GM19463 (cell line): ENCODE results near the gene HBG1.
"Not testable (repeated sequence)": the region's sequence is repeated elsewhere in the genome, so short reads cannot be mapped to it uniquely, and the experiment has no call there.

Experiments used
- ATAC-seq: cut with Tn5 transposase; IDR thresholded peaks from one replicate; pipeline ENCODE4 v1.9.1; 2021; ENCODE audit warnings: mild to moderate bottlenecking, moderate library complexity; ENCODE audit not compliant: unreplicated experiment

The HBG1 gene

GRCh38 chr11:5248498-5248897 is 1.2 kb downstream of the HBG1 start:
- not testable (repeated sequence) for ATAC-seq

DNA sequence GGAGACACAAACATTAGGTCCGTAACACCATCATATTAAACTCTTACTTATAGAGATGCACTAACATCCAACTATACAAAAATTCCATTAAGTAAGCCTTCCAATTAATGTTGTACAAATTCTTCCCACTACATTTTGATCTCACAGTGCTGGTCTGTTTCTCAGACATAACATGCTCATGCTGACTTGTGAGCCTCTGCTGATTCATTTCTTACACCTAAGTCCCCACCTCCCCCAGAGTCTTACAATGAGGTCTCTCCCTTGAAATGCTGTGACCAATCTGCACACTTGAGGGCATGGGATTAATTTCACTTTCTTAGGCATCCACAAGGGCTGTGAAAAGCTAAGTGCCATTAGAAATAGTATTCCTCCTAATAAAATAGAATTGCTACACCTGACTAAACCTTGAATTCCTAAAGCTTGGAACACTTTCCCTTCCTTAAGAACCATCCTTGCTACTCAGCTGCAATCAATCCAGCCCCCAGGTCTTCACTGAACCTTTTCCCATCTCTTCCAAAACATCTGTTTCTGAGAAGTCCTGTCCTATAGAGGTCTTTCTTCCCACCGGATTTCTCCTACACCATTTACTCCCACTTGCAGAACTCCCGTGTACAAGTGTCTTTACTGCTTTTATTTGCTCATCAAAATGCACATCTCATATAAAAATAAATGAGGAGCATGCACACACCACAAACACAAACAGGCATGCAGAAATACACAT is 2.0 kb downstream of the HBG1 start:
- no peak for ATAC-seq

DNA sequence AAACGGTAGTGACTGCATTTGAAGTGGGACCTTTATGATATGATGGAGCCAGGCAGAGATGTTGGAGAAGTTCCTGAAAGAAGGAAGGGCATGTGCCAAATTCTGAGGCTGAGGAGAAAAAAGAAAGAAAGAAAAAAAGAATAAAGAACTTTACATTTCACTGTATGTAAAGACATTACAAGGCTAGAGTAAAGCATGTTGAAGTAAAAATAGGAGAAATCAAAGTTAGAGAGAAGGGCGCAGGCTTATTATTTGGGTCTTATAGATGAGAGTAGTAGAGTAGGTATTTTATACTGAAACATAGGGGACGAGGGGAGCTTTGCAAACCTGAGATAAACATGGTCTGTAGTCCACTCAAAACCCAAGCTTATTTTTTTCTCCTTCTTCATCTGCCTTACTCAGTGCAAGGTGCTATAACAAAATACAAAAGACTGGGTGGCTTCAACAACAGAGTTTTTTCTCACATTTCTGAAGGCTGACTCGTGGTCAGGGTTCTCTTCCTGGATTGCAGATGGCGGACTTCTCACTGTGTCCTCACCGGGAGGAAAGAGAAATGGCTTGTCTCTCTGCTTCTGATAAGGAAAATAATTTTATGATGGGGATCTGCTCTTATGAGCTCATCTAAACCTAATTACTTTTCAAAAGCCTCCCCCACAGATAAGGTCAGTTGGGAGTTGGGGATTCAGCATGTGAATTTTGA is 2.7 kb downstream of the HBG1 start:
- no peak for ATAC-seq

DNA sequence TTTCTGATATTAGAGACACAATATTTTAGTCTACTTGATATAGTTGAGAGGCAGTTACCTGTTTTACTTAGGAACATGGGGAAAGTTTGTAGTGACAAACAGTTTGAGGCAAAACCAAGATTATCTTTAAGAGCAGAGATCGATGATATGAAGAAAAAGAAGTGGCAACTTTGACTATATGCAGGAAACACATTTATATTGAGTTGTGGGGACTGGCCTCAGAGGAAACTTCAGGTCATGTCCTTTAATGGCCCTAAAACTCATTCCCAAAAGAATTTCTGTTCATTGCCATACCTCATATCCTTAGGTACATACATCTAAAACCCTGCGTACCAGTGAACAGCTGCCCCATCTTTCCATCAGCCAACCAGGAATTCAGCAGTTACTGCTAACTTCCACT is 4.5 kb downstream of the HBG1 start:
- no peak for ATAC-seq

DNA sequence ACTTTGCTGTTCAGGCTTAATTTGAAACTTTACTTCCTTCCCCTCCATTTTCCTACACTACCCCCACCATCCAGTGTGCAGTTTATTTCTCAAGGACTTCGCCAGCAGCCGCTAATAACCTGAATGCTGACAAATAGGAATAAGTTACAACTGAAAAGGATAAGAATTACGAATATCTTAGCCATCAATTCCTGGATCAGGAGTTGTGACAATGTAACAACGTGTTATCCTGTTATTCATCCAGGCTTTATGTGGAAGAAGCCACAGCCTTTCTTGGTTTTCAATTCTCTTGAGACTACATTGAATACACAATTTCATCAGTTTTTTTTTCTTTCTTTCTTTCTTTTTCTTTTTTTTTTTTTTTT is 5.9 kb downstream of the HBG1 start:
- ATAC-seq, result no peak

DNA sequence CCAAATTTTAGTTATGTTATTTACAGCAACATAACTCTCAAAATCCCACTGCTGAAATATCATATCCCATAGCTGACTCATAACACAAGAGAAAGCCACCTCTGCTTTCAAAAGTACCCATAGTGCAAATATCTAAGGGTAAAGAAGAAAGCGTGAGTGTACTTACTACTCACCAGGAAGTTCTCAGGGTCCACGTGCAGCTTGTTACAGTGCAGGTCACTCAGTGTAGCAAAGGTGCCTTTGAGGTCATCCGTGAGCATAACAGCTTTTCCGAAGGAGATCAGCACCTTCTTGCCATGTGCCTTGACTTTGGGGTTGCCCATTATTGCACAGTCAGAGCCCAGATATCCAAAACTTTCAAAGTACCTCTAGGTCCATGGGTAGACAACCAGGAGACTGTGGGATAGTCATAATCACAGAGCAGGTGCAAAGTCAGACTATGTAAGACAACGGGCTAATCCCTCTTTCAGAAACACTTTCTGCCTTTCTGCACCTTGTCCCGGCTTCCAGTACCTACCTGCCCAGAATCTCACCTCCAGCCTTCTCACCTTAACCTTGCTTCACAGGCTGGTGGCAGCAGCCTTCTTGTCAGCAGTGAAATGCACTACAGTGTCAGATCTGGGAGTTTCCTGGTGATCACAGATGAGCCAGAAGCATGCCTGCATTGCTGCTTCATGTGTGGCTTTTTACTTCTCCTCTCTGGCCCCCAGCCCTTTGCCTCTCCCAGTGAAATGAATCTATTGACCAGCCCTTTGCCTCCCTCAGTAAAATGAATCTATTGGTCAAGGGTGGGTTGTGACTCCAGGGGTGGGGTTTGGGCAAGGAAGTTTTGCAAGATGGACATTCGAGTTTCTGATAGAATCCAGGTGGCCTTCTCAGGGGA is 6.5 kb downstream of the HBG1 start:
- ATAC-seq, result peak; percentile 79

DNA sequence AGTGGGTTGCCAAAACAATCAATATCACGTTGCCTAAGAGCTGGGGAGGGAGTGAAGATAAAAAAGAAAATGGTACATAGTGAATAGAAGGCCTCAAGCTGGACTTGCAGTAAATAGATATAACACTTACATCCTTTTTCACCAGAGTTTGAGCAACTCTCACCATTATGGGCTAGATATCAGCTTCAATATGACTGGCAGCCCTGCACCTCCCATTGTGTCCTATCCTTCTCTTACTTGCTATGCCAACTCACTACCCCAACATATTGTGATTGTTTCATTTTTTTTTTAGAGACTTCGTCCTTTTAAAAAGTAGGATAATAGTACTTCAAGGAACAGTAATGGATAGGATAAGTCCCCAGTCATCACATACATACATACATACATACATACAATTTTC is 7.4 kb downstream of the HBG1 start:
- ATAC-seq, result no peak

DNA sequence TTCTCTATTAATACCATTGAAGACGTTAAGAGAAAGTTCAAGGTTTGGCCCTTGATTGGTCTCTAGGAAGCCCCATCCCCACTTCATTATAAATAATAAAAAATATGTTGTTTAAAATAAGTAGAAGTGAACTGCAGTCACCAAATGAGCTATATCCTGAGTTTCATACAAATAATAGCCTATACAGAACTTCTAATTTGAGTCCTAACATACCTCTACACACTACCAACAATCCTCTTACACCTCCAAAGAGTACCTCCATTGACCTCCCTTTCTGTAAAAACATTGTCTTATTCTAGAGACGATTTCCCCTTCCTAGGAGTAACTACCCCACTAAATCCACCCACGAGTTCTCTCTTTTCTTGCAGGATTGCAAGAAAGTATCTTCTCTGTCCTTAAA is 8.2 kb downstream of the HBG1 start:
- ATAC-seq, result no peak

- no peak for ATAC-seq
Observed at GRCh38 chr11:5240458-5240857, 9.2 kb downstream of the HBG1 start.

DNA sequence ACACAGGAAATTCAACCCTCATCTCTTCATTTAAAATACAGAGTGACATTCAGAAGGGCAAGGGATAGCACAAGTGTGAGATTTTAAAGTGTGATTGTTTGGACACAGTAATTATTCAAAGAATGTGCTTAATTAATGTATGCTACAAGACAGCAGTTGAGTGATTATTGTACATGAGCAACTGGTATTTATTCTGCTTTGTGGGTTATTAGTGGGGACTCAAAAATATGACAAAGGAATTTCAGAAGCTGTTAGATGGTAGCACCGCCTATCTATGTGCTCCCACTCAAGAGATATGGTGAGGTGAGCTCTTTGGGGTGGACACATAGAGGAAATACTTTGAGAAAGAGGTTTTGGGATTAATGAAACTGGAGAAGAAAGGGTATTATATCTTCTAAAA is 9.6 kb downstream of the HBG1 start:
- no peak for ATAC-seq

GRCh38 chr11:5239046-5239445 is 10.6 kb downstream of the HBG1 start:
- ATAC-seq, result no peak

DNA sequence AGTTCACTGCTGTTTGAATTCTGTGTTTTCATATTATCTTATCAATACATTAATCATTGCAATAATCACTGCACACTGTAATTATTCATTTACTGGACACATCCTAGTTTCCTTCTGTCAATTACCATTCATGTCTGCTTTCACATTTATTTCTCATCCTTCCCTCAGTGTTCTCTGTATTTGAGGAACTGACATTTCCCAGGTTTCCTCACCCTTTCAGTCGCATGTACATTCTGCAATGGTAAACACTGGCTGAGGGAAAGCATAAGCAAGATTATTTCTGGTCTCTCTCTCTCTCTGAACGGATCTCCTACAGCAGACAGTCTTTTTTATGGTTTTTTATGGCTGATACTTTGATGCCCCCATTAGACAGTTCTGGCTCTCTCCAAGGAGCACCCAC is 11.2 kb downstream of the HBG1 start:
- ATAC-seq, result no peak

DNA sequence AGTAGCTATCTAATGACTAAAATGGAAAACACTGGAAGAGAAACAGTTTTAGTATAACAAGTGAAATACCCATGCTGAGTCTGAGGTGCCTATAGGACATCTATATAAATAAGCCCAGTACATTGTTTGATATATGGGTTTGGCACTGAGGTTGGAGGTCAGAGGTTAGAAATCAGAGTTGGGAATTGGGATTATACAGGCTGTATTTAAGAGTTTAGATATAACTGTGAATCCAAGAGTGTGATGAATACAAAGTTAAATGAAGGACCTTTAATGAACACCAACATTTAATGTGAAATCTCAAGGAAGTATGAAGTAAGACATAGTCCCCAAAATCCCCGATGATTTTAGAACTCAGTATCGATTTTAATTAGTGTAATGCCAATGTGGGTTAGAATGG is 12.2 kb downstream of the HBG1 start:
- no peak for ATAC-seq

- no peak for ATAC-seq
Observed at GRCh38 chr11:5235364-5236095, 14.1 kb downstream of the HBG1 start.

- no peak for ATAC-seq
Observed at GRCh38 chr11:5234381-5234834, 15.2 kb downstream of the HBG1 start, which contains the start of gene HBD. Gene HBD (minus strand): TSS chr11:5234483. CDS start chr11:5234433, 50 bp downstream.

- no peak for ATAC-seq
Observed at GRCh38 chr11:5233307-5233706, 16.4 kb downstream of the HBG1 start.

DNA sequence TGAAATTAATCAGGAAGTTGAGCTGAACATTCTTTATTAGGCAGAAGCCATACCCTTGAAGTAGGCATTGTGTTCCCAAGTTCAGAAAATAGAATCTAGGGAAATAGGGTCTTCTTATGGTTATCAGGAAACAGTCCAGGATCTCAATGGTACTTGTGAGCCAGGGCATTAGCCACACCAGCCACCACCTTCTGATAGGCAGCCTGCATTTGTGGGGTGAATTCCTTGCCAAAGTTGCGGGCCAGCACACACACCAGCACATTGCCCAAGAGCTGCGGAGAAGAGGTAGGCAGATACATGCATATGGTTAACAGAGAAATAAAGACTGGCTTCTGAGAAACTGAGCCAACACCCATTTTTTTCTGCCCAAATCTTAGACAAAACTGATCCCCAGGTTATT is 16.8 kb downstream of the HBG1 start:
- ATAC-seq, result no peak

- no peak for ATAC-seq
Observed at GRCh38 chr11:5232176-5232575, 17.5 kb downstream of the HBG1 start.

GRCh38 chr11:5231111-5231510 is 18.5 kb downstream of the HBG1 start:
- no peak for ATAC-seq

- ATAC-seq, result no peak
Observed at GRCh38 chr11:5230266-5230665, 19.4 kb downstream of the HBG1 start.

- ATAC-seq, result no peak
Observed at GRCh38 chr11:5229796-5230195, 19.9 kb downstream of the HBG1 start.
